Stimulated activated CD4-positive, alpha-beta T cell treated with anti-CD3 and anti-CD28 coated beads, Interleukin-1b, Interleukin-23, amount 100 ng/mL, for 4 hours (primary cell): ENCODE data around the gene KRTAP10-5.
"Not testable (repeated sequence)": the region's sequence is repeated elsewhere in the genome, so short reads cannot be mapped to it uniquely, and the experiment has no call there.

Experiments used
- DNase-seq, 2 donors: peaks; one replicate each; pipeline ENCODE4 v3.0.0-alpha.2; 2020; ENCODE audit warnings: low read depth in 2 of 2

KRTAP10-5 gene, protein sequence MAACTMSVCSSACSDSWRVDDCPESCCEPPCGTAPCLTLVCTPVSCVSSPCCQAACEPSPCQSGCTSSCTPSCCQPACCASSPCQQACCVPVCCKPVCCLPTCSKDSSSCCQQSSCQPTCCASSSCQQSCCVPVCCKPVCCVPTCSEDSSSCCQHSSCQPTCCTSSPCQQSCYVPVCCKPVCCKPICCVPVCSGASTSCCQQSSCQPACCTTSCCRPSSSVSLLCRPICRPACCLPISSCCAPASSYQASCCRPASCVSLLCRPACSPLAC

GRCh38 chr21:44580231-44580821 is at the start of gene KRTAP10-5:
TSS of gene KRTAP10-5 (minus strand) at chr21:44580604. CDS start at chr21:44580578, 26 bp downstream.
- DNase-seq, result not testable (repeated sequence)

DNA sequence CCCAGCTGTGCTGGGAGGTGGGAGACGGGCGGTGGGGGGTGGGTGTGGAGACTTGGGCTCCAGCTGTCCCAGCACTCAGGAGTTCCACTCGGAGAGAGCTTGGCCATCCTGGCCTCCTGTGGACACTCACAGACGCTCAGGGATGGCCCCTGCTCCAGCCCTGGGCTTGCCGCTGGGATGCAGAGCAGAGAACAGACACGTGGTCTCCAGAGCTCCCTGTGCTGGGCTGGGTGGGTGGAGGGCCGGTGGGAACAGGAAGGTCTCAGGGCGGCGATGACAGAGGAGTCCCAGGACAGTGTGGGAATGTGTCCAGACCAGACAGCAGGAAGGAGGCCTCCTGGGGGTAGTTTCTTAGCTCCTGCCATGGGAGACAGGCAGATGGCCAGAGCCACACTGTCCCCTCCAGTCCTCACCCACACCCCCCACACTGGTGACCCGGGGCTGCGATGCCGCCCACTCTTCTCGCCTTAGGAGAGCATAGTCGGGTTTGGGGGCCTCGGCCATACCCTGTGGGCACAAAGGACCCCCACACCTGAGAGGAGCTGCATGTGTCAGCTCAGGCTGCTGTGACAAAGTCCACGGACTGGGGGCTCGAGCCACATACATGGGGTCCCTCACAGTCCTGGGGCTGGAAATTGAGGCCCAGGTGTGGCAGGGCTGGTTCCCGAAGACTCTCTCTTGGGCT is 48.4 kb upstream of the KRTAP10-5 start:
- no peak for DNase-seq

- not testable (repeated sequence) for DNase-seq
Observed at GRCh38 chr21:44627831-44628233, 47.4 kb upstream of the KRTAP10-5 start.

DNA sequence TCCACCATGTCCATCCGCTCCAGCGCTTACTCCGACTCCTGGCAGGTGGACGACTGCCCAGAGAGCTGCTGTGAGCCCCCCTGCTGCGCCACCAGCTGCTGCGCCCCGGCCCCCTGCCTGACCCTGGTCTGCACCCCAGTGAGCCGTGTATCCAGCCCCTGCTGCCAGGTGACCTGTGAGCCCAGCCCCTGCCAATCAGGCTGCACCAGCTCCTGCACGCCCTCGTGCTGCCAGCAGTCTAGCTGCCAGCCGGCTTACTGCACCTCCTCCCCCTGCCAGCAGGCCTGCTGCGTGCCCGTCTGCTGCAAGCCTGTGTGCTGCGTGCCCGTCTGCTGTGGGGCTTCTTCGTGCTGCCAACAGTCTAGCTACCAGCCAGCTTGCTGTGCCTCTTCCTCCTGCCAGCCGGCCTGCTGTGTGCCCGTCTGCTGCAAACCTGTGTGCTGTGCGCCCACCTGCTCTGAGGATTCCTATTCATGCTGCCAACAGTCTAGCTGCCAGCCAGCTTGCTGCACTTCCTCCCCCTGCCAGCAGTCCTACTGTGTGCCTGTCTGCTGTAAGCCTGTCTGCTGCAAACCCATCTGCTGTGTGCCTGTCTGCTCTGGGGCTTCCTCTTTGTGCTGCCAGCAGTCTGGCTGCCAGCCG is 46.9 kb upstream of the KRTAP10-5 start:
- DNase-seq, result not testable (repeated sequence)

DNA sequence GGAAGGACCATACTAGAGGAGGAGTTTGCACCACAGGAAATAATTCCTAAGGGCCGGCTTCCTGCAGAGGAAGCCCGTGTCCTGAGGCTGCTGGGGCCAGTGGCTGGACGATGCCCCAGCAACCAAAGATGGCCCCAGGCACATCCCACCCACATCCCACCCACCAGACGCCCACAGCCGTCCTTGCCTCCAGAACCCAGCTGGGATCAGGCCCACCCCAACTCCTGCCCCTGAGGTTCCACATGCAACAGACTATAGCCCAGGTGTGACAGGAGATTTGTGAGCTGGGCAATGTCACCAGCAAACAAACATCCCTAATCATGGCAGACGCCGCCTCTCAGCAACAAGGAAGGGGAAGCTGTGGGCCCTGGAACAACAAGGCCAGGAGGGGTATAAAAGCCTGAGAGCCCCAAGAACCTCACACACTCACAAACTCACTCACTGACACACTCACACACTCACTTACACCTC is 46.3 kb upstream of the KRTAP10-5 start, which contains the start of gene KRTAP10-9:
Gene KRTAP10-9, plus strand, starts transcription at position 421 of the 471 bp plus-strand sequence. CDS start 79 bp downstream, outside the sequence.
- no peak for DNase-seq

GRCh38 chr21:44626262-44626661 is 45.9 kb upstream of the KRTAP10-5 start:
- no peak for DNase-seq

- DNase-seq, result no peak
Observed at GRCh38 chr21:44625756-44626155, 45.4 kb upstream of the KRTAP10-5 start.

DNA sequence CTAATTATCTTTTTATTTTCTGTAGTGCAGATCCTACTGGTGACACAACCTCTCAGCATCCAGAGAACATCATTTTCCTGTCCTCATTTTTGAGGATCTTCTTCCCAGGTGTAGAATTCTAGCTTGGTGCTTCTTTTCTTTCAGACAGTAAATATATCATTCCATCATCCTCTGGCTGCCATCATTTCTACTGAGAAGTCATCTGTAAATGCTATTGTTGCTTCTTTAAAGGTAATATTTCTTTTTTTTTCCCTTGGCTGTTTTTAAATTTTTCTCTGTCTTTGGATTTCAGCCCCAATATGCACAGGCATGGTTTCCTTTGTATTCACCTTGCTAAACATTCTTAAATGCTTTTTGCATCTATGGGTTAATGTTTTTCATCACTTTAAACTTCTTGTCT is 43.2 kb upstream of the KRTAP10-5 start:
- DNase-seq, result no peak

DNA sequence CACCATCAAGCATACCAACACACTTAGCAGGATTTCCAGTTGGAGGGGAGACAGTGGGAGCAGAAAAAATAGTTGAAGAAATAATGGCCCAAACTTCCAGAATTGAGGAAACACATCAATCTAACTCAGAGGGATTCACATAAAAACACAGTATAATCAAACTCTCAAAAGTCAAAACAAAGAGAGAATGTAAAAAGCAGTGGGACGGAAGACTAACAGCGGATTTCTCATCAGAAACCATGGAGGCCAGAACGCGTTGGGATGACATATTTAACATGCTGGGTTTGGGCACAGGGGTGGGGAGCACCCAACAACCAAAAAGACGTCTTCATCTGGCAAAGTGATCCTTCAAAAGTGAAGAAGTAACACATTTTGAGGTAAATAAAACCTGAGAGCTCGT is 39.5 kb upstream of the KRTAP10-5 start:
- no peak for DNase-seq

DNA sequence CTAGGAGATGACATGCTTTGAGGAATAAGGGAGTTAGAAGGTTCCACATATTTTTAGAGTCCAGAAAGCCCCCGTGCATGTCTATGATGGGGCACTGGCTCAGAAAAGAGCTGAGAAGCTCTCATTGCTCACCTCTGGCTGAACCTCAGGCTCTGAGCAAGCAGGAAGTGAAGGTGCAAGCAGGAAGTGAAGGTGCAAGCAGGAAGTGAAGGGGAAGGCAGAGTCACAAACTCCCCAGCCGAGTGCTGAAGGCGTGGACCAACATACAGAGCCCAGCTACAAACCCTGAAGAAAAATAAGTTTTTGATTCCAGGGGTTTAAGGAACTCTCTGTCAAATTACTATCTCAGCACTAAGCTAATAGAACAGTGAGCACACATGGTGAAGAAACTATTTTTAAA is 38.5 kb upstream of the KRTAP10-5 start:
- DNase-seq, result peak; percentile 23 to 53

GRCh38 chr21:44618504-44618903 is 38.1 kb upstream of the KRTAP10-5 start:
- no peak for DNase-seq

- no peak for DNase-seq
Observed at GRCh38 chr21:44617071-44617501, 36.7 kb upstream of the KRTAP10-5 start.

DNA sequence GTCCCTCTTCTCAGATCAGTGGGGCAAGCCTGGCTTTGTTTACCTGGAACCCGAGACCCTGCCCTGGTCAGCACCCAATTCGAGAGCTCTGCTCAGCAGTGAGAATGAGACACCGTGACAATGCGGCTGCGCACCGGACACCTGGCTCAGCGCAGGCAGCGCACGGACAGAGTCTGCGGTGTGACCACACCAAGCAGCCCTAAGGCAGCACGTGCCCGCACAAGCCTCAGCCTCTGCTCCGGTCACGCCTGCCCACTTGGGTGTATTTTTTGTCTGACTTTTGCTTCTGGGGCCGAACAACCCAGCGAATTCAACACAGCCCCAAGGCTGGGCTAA is 36.2 kb upstream of the KRTAP10-5 start:
- DNase-seq, result no peak

DNA sequence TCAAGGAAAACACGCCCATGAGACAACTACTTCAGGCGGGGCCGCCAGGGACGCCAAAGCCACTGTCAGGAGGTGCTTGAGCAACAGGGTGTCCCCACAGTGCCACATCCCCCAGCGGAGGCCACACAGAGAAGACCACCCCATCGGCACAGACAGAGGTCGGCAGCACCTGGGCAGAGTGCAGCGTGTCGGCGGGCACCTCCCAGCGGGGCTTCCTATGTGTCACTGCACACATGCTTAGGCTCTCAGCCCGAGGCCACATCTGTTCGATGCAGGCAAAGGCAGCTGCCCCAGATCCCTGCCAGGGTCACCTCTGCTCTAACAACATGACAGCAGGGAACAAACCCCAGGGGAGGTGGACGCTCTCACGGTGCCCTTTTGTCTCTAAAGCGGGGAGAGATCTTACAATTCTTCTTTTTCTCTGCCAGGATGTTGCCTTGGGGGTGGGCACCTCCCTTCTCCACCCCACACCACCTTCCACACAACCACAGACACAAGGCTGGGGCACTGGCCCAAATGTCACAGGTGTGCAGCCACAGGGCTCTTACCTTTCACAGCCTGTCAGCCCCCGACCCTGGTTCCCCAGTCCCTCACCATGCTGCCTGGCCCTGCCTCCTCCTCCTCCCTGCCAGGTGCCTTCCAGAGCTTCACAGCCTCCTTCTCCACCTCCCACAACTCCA is 35.6 kb upstream of the KRTAP10-5 start:
- no peak for DNase-seq

DNA sequence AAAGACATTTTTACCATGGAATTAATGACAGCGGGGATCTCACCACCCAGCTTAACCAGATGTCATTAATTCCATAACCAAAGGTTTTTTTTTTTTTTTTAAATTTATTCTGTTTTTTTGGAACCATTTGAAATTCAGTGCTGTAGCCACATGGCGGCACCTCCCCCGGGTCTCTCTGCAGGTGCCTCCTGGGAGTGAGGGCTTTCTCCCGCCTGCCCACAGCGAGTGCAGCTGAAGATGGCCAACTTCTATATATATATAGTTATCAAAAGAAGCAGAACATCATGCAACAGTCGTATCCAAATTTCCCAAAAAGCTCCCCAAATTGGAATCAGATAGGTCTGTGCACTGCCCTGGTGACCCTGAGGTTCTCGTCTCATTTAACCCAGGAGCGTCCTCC is 35.1 kb upstream of the KRTAP10-5 start:
- no peak for DNase-seq

GRCh38 chr21:44614961-44615391 is 34.6 kb upstream of the KRTAP10-5 start:
- DNase-seq, result no peak

- DNase-seq, result no peak
Observed at GRCh38 chr21:44614161-44614631, 33.8 kb upstream of the KRTAP10-5 start.

DNA sequence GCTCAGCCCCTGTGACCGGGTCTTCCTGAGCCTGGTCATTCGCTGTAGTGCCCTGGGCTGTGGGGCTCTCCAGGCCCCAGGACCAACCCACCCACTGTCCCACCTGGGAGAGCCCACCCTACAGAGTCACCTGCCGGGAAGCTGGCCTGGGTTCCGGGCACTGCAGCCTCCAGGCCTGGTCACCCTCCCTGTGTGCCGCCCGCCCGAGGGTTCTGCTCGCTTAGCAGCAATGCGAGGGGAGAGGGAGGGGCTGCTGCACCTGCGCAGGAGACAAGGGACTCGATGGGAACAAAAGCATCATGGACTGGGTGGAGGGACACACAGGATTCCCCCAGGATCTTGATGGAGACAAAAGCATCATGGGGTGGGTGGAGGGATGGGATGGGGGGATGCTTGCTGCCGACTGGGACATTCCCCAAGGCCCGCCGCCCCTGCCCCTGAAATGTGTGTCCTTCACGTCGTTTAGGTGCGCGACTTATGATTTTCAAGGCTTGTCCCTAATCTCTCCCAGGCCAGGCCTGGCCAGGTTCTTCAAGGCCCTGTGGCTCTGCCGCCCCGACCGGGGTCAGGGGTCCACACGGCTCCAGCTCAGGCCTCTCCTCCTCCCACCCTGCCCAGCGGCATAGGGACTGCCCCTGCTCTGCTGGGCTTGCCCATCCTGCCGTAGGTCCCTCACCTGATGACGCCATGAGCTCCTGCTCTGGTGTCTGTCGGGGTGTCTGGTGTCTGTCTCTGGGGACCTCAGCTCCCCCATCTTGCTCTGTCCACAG is 33.2 kb upstream of the KRTAP10-5 start:
- DNase-seq, result no peak

DNA sequence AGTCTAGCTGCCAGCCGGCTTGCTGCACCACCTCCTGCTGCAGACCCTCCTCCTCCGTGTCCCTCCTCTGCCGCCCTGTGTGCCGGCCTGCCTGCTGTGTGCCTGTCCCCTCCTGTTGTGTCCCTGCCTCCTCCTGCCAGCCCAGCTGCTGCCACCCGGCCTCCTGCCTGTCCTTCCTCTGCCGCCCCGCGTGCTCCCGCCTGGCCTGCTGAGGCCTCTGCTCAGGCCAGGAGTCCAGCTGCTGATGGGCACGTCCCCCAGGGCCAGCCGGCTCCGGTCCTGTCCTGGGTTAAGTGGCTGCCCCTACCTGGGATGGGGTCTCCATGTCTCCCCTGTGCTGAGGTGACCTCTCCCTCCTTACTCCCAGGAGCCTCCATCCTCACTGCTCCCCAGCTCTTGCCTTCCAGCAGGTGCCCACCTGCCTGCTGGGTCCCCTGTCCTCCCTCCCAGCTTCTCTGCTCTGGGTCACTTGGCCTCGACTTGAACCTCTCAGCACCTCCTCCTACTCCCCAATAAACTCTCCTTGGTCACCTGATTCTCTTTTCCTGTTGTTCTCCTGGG is 32.3 kb upstream of the KRTAP10-5 start:
- no peak for DNase-seq

- no peak for DNase-seq
Observed at GRCh38 chr21:44612029-44612486, 31.7 kb upstream of the KRTAP10-5 start, which contains the start of gene KRTAP10-8. TSS of gene KRTAP10-8 (plus strand) at chr21:44612079. CDS start at chr21:44612101, 22 bp downstream.
